SW 1271 (cell line): ENCODE results near the gene FPR1.
A peak's percentile ranks its signal among the peaks of the same experiment; 100 is the strongest.
"Not testable (repeated sequence)": the region's sequence is repeated elsewhere in the genome, so short reads cannot be mapped to it uniquely, and the experiment has no call there.

Source experiments
- DNase-seq, 2 experiments: peaks; one replicate each; lab custom pipeline; 2025; lab: John Stamatoyannopoulos, UW

FPR1 gene

DNA sequence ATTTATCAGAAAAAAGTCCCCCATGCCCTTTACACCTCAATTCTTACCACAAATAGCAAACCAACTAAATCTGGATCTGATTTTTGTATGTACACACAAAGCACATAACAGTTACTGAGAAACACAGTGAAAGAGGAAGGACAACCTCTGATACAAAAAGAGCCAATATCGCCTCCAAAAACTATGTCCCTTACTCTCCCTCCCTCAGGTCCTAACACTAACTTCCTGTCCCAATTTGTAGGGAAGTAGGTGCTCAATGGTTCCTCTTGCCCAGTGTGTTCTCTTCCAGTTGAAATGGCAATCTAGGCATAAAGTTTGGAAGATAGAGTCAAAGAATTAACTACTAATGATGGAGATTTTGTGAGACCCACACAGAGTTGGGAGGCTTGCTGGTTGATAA is 27.5 kb upstream of the FPR1 start:
- no peak for DNase-seq

DNA sequence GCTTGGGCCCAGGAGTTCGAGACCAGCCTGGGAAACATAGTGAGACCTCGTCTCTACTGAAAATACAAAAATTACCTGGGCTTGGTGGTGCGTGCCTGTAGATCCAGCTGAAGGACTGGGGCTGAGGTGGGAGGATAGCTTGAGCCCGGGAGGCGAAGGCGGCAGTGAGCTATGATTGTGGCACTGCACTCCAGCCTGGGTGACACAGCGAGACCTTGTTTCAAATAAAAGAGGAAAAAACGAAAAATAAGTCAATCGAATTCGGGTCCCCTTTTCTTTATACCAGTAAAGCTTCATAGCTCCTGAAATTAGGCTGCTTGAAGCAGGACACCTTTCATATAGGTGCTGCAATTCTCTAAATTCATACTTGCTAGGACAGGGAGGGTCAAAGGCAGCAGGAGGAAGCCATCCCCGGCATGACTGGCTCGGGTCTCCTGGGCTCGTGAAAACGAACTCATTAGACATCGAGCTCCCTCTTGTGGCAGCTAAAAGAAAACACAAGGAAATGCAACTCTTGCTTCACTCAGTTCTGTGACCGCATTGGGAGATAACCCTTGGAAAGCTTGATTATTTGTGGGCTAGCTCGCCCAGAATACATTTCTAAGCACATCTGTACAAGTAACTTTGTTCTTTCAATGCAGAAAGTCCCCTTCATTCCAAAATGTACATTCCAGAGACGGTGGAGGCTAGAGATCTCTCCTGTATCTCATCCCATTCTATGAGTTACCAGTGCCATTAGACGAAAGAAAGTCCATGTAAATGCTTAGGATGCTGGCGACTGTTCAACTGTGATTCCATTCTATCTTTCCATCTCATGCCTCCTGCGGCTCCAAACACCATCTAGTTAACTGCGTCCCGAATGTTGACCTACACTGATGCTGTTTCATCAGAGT is 26.1 kb upstream of the FPR1 start:
- peak; percentile 8 to 55 for DNase-seq

DNA sequence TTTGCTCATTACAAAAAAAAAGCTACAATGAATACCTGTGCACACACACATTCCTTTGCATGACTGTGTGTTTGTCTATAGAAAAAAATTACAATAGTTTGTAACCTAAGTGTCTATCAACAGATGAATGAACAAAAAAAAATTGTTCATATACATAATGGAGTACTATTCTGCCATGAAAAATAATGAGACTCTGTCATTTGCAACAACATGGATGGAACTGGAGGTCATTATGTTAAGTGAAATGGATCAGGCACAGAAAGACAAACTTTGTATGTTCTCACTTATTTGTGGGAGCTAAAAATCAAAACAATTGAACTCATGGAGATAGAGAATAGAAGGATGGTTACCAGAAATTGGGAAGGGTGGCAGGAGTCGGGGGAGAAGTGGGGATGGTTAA is 24.9 kb upstream of the FPR1 start:
- DNase-seq: not testable (repeated sequence)

DNA sequence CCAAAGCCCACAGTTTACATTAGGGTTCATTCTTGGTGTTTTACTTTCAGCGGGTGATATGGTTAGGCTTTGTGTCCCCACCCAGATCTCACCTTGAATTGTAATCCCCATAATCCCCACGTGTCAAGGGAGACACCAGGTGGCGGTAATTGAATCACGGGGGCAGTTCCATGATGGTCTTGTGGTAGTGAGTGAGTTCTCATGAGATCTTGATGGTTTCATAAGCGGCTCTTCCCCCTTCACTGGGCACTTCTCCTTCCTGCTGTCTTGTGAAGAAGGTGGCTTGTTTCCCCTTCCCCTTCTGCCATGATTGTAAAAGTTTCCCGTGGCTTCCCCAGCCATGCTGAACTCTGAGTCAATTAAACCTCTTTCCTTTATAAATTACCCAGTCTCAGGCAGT is 21.3 kb upstream of the FPR1 start:
- DNase-seq: no peak

DNA sequence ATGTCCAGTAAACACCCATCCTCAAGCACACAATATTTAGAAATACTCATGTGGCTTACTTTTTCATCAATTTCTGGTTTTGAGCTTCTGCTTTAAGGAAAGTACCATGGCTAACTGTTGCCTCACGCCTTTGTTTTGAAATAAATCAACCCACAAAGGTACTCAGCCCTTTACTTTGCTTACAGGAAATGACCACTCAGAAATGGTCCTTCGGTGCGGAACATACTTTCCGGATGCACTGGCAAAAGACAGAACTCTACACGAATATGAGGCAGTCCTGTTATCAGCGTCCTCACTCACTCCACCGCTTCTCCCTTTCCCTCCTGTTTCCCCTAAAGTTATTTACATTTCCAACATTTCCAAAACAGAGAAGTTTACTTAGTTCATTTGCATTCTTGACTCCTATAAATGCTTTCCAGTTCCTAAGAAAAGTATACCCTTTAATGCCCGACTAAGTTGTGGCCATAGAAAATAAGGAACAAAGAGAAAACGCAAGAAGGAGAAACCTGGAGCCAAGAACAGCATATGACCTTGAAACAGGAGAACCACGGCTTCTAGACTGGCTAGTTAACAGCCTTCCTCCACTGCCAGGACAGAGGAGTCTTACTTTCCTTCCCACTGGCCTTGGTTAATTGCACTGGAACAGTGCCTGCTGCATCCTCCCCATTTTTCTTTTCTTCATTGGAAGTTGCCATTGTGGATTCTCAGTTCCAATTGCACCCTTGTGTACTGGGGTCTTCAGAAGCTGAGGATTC is 19.9 kb upstream of the FPR1 start:
- no peak for DNase-seq

DNA sequence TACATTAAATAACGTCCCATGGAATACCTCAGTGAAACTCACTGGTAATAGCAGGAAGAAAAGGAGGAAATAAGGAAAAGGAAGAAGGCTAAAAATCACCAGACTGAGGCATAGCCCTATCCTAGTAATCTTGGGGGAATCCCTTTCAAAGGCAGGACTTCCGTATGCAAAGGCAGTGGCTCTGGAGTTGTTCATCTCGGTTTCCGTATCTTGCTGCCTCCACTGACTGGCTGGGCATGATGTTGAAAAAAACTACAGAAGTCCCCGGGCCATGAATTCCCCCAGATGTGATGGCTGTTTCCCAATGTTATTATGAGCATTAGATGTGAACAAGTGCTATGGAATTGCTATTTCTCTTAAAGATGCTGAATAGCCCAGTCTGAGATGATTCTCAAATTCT is 14.8 kb upstream of the FPR1 start:
- DNase-seq: no peak

DNA sequence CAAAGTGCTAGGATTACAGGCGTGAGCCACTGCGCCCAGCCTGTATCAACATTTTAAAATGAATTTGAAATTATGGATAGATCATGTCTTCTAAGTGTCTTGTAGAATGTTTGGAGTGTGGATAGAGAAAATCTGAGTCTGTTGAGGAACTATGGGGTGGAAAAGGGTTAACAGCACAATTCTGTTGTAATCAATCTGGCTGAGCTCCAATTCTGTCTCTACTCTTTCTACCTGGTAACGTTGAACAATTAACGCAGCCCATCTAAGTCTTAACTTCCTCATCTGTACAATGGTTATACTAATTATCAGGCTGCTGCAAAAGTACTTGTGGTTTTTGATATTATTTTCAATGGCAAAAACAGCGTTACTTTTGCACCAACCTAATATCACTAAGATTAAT is 13.4 kb upstream of the FPR1 start:
- no peak for DNase-seq

DNA sequence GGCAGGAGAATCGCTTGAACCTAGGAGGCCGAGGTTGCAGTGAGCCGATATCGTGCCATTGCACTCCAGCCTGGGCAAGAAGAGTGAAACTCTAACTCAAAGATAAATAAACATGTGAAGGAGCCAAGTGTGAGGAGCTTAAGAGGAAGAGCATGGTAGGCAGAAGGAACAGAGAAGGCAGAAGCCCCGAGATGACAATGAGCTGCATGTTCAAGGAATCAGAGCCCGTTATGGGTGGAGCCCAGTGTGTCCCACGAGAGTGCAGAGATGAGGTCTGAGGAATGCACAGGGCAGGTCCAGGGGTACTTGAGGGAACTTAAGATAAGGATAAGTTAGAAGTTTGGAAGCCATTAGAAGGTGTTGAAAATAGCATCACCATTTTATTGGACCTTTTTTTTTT is 10.0 kb upstream of the FPR1 start:
- DNase-seq: no peak

DNA sequence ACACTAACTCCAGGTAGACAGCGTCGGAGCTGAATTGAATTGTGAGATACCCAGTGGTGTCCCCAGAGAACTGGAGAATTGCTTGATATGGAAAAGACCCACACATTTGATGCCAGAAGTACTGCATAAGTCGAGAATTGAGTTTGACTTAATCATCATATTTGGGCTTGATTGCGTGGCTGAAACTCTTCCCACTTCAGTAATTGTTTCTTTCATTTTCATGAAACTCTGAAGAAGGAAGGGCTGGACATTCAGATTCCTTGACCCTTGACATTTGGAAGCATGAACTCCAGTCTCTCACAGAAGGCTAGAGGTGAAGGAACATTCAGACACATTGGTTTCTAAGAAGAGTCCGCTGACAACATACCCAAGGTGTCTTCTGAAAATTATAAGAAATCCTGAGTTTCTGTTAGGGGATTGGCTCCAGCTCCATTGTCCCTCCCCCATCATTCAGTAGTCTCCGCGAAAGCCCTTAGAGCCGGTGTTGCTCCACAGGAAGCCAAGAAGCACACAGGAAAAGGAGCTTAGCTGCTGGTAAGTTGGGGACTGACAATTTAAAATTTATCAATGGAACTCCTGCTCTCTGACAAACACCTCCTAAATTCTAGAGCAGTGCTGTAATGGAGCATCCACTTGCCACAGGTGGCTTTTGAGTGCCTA is 9.1 kb upstream of the FPR1 start, which contains the start of gene FPR2:
TSS of gene FPR2 (plus strand) at position 484 of the 660 bp plus-strand sequence. CDS start 7,479 bp downstream, outside the sequence.
- DNase-seq: no peak

DNA sequence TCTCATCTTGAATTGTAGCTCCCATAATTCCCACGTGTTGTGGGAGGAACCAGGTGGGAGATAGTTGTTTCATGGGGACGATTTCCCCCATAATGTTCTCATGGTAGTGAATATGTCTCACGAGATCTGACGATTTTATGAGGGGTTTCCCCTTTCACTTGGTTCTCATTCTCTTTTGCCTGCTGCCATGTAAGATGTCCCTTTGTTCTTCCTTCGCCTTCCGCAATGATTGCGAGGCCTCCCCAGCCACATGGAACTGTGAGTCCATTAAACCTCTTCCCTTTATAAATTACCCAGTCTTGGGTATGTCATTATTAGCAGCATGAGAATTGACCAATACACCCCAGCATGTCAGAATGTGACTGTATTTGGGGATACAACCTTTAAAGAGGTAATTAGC is 3.9 kb upstream of the FPR1 start:
- no peak for DNase-seq

DNA sequence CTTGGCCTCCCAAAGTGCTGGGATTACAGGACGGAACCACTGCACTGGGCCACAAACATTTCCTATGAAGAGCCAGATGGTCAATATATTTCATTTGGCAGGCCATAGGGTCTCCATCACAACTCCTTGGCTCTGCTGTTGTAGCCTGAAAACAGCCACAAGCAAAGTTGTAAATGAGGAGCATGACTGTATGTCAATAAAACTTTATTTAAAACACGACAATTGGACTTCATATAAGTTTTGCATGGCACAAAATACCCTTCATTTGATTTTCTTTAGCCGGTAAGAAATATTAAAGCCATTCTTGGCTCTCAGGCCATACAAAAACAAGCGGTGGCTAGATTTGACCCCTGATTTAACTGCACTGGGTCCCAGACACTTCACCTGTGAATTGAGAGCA is 3.1 kb upstream of the FPR1 start:
- no peak for DNase-seq

DNA sequence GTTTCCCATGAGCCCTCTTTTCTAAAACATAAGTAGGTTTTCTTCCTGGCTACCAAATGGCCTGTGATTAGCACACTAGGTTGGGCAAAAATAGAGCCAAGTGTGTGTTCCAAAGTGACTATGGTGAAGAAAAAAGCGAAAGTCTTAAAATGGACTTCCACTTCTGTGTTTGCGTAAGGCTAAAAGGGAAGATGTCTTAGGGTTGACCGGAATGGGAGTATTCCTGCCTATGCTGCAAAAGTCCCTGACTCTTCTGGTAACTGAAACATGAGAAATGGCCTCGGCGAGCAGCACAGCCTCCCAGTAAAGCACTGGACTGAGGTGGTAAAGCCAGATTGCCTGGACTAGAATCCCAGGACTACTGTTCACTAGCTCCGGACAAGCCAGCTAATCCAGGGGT is 2.4 kb upstream of the FPR1 start:
- no peak for DNase-seq

DNA sequence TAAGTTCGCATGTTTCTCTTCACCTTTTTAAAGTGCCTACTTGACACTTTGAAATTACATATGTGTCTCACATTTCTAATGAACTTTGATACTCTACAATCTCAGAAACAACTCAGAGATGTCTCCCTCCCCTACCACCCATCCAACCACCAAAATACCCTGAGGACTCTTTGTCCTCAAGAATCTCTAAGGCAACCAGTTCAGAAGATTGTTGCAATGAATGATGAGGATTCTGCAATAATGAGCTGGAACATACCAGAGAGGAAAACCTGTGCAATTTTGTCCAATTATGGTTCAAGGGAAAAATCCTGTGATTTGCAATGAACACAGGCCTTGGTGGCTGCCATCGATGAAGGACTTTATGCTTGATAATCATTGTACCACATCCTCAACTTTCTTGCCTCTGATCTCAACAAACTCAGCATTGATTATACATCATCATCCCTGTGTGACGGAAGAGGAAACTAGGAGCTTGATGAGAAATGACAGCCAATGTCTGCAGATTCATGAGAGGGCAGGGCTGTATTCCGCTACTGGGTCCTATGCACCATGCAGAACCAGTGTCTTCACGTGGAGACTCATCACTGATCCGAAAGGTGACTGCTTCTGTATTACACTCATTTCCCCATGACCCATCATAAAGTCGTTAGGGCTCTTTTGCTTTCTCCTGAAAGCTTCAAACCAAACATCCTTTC is 1.1 kb downstream of the FPR1 start:
- DNase-seq: no peak

DNA sequence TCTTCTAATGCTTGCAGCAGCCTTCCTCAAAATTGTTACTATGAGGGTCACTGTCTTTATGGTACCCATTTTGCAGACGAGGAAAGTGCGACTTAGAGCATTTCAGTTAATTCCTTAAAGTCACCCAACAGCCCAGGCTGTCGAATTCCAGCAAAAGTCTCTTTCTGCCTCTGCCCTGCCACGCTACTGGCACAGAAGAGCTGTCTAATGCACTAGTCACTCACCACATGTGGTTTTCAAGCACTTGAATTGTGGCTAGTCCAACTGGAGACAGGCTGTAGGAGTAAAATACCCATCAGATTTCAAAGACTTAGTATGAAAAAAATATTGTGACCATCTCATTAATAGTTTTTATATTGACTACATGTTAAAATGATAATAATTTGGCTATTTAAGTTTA is 1.7 kb downstream of the FPR1 start:
- no peak for DNase-seq

DNA sequence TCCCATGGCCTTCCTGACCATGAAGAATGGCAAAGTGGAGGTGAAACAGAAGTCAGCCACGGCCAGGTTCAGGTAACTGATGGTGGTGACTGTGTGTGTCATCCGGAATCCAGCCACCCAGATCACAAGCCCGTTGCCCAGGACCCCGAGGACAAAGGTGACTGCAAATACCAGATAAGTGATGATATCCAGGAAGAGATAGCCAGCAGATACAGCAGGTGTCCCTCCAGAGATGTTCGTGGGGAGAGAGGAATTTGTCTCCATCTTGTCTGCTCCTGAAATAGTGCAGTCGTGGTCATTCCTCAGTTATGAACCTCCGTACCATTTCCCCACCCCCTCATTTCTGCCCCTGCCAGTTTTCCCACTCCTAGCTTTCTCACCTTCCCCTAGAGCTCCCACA is 4.9 kb downstream of the FPR1 start:
- DNase-seq: no peak

DNA sequence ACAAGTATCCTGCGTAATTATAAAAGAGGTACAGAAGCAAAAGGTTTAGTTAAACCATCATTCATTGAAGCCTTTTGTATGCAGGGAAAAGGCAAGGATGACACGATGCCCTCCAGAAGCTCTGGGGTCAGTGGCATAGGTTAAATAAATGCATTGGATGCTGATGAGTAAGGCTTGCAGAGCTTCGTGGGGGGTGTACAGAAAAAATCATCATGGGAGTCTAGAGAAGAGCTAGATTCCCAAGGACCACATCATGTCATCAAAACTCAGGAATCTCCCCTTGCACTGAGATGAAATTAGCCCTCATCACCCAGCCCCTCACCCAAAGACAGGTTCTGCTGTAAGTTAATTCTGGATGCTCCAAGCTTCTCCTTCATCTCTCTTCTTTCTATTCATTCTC is 8.3 kb downstream of the FPR1 start:
- DNase-seq: no peak

DNA sequence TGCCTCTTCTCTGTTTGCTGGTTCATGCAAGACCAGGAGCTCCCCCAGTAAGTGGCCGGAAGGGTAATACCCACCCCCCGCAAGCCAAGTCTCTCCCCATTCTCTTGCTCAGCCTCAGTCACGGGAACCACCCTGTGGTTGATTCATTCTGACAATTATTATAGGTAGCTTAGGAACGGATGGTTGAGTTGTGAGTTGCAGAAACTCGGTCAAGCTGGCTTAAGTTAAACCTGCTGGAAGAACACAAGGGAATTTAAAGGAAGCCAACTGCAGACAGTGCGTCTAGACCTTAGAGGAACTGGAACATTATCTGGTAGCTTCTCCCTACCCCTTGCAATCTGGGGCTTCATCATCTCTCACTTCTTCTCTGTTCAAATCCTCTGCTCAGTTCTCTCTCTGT is 8.9 kb downstream of the FPR1 start:
- no peak for DNase-seq

DNA sequence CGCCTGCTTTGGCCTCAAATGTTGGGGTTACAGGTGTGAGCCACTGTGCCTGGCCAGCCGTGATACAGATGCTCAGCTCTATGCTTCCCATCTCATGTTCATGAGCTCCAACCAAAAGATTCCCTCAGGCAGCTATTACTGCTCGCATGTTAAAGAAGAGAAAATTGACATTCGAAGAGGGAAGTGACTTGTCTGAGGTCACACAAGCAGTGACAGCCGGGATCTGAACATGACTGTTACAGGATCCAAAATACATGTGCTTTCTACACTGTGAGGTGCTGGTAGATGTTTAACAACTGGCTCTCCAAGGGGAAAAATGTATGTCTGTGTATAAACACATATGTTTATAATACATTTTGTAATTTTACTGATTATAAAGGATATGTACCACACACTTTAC is 11.3 kb downstream of the FPR1 start:
- DNase-seq: no peak

DNA sequence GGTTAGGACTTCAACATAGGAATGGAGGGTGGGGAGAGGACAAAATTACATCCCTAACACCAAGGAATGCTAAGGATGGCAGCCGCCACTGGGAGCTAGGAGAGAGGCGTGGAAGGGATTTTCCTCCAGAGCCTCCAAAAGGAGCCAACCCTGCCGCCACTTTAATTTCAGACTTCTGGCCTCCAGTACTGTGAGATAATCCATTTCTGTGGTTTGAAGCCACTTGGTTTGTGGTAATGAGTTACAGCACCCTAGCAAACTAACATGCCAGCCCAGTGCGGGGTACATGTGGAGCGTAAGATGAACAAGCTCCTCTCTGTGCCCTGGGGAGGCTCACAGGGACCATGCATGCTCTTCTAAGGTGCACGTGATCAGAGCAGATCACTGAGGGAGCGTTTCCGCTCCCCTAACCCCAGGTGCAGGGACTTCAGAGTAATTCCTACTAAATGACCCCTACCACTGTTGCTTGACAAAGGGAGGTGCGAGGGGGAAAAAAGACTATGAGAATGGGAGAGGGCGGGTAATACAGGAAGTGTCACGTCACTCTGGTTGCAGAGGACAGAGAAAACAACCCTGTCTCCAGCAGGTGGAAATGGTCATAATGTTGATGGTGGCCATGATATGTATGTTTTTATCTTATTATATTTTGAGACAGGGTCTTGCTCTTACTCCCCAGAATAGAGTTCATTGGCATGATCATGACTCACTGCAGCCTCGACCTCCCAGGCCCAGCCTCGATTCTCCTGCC is 12.0 kb downstream of the FPR1 start:
- DNase-seq: no peak

DNA sequence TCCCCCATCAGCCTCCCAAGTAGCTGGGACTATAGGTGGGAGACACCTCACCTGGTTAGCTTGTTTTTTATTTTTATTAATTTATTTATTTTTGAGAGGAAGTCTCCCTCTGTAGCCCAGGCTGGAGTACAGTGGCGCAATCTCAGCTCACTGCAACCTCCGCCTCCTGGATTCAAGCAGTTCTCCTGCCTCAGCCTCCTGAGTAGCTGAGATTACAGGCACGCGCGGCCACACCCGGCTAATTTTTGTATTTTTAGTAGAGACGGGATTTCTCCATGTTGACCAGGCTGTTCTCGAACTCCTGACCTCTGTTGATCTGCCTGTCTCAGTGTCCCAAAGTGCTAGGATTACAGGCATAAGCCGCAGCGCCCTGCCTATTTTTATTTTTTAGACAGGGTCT is 13.2 kb downstream of the FPR1 start:
- not testable (repeated sequence) for DNase-seq

DNA sequence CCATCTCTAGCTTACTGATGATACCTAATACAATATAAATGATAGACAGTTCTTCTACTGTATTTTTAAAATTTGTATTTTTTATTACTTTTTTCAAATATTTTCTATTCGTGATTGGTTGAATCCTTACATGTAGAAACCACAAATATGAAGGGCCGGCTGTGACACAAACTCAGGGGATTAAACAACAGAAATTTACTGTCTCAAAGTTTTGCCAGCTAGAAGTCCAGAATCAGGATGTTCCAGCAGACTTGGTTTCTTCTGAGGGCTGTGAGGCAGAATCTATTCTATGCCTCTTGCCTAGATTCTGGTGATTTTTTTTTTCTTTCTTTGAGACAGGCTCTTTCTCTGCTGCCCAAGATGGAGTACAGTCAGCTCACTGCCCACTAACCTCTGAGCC is 13.8 kb downstream of the FPR1 start:
- no peak for DNase-seq
